Keratinocyte (primary cell): ENCODE measurements around the gene NEIL1.
A peak's percentile ranks its signal among the peaks of the same experiment; 100 is the strongest.

ENCODE experiments used
- CTCF ChIP-seq, 3 experiments: IDR thresholded peaks in 1 of 3; conservative IDR thresholded peaks in 1 of 3; optimal IDR thresholded peaks in 1 of 3; 2 replicates in 2 of 3; 3 replicates in 1 of 3; pipeline versions ENCODE3 to v1.5.1; 2011; ENCODE audit warnings: low read length in 3 of 3, mild to moderate bottlenecking in 3 of 3, moderate library complexity in 2 of 3, control low read depth in 1 of 3, inconsistent platforms in 1 of 3; ENCODE audit not compliant: insufficient read depth in 2 of 3; ENCODE audit errors: extremely low read depth in 1 of 3
- EZH2 ChIP-seq: IDR thresholded peaks from one replicate; pipeline ENCODE4 v1.6.1; 2012; ENCODE audit warnings: inconsistent platforms, mild to moderate bottlenecking, low read length, moderate library complexity

GRCh38 chr15:75307778-75308390 is 39.0 kb upstream of the NEIL1 start:
- peak; percentile 81 to 89 (median 81) for TF ChIP-seq CTCF (optimal IDR thresholded peaks at IDR 0.05 in 1 of 3, IDR thresholded peaks at IDR 0.05 in 1 of 3, conservative IDR thresholded peaks at IDR 0.05 in 1 of 3; ENCODE audit: extremely low read depth in 1 of 3, insufficient read depth in 2 of 3, low read length in 3 of 3)
- no peak for TF ChIP-seq EZH2
